CD4-positive, alpha-beta T cell treated with Interleukin-17A for 1 hour (primary cell): Measurements from ENCODE around the gene ACTN1.
"Not testable (repeated sequence)": the region's sequence is repeated elsewhere in the genome, so short reads cannot be mapped to it uniquely, and the experiment has no call there.

Experiments
- DNase-seq: peaks from one replicate; pipeline ENCODE4 v3.0.0-alpha.2; 2020

ACTN1 gene

DNA sequence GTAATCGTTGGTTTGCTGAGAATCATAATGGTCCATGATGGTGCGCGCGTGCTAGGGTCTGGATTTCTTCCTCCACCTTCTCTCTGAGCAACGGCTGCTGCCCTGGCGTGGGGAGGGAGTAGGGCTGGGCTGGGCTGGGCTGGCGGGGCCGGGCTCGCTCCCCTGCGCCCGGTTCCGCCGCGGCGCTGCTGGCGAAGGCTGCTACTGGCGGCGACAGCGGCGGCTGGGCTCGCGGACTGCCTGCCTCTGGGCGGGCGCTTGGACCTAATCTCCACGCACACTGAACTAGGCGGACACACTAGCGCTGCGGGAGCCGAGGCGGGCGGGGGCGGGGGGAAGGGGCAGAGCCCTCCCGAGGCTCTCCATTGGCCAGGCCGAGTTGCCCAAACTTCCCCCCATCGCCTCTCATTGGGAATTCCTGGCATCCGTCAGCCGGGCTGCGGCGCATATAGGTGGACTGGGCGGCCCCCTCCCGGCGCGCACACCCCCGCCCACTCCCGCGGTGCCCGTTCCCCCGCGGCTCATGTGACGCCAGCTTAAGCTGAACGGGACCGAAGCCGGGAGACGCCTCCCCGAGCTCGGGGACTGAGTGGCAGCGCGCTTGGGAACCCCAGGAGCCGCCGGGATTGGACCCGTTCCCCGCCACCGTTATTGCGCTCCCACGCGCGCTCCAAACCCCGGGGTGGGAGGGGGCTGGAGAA is at the start of gene ACTN1:
Gene ACTN1, minus strand, starts transcription at position 282 of the 701 bp plus-strand sequence. Its CDS starts 246 bp downstream, at position 36.
- peak; percentile 73 for DNase-seq

DNA sequence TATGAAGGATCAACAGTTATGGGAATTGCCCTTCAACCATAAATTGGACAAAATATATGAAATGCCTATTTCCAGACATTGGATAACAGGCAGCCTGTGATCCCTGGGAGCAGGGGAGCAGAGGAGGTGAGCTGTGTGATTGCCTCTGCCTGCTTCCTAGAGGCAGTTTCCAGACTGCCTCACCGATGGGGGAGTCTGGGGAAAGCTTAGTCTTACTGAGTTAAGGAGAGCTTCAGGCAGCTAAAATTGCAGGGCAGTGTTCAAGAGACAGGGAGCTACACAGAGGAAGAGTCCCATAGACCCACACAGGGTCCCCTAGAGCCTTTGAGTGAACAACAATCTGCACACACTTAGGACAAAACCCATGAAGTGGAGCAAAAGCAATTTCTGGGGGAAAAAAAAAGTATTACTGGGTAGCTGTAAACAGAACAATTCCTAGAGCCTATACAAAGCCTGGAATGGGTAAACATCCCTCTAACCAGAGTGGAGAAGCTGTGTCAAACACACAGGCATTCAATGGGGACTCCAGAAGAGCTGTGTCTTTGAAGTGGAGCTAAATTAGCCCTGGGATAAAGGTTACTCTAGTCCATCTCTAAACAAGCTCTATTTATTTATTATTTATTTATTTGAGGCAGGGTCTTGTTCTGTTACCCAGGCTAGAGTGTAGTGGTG is 48.3 kb upstream of the ACTN1 start:
- DNase-seq, result no peak

DNA sequence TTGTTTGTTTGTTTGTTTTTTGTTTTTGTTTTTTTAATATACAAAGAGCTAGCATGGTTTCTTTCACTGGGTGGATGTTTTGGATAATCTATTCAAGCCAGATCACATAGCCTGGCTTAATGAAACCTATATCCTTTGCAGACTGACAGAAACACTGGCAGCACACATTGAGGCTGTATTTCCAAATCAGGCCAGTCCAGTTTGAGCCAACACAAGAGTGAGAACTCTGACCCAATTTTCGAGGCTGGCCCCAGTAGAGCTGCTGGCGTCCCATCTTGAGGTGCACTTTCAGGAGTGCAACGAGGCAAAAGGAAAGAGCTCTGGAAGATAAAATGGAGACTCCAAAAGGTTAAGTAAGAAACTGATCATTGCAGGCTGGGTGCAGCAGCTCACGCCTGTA is 43.9 kb upstream of the ACTN1 start:
- DNase-seq, result no peak

DNA sequence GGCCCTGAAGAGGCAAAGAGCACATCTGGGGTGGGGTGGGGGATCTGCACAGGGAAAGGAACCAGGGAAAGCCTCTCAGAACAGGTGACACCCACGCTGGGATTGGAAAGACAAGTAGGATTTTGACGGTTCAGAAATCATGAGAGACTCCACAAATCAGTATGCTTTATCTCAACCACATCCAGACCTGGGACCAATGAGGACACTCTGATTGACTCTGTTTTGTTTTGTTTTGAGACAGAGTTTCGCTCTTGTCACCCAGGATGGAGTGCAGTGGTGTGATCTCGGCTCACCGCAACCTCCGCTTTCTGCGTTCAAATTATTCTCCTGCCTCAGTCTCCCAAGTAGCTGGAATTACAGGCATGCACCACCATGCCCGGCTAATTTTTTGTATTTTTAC is 43.0 kb upstream of the ACTN1 start:
- DNase-seq, result not testable (repeated sequence)

DNA sequence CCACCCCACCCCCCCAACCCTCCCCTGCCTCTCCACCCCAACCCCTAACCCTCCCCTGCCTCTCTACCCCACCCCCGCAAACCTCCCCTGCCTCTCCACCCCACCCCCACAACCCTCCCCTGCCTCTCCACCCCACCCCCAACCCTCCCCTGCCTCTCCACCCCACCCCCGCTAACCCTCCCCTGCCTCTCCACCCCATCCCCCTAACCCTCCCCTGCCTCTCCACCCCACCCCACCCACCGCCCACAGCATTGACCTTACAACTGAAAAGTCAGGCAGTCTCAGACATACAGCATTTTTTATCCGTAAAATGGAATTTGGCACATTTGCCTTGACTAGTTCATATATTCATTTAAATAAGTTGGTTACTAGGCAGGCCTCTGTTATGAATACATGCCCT is 38.6 kb upstream of the ACTN1 start:
- no peak for DNase-seq

DNA sequence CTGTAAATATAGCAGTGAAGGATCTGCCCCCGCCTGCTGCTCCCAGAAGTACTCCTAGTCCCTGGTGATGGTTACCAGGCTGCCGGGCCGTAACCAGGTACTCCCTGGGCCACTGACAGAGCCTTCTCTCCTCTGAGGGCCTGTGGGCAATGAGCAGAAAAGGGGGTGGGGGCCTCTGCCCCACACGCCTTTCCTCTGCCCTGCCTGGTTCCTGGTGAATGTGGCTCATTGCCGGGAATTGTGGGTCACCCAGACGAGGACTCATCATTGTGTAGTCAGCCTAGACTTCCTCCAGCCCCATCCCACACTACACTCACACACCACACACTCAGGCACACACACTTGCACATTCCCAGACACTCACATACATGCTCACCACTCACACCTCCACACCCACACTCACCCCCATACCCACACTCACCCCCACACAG is 35.7 kb upstream of the ACTN1 start:
- DNase-seq, result no peak

DNA sequence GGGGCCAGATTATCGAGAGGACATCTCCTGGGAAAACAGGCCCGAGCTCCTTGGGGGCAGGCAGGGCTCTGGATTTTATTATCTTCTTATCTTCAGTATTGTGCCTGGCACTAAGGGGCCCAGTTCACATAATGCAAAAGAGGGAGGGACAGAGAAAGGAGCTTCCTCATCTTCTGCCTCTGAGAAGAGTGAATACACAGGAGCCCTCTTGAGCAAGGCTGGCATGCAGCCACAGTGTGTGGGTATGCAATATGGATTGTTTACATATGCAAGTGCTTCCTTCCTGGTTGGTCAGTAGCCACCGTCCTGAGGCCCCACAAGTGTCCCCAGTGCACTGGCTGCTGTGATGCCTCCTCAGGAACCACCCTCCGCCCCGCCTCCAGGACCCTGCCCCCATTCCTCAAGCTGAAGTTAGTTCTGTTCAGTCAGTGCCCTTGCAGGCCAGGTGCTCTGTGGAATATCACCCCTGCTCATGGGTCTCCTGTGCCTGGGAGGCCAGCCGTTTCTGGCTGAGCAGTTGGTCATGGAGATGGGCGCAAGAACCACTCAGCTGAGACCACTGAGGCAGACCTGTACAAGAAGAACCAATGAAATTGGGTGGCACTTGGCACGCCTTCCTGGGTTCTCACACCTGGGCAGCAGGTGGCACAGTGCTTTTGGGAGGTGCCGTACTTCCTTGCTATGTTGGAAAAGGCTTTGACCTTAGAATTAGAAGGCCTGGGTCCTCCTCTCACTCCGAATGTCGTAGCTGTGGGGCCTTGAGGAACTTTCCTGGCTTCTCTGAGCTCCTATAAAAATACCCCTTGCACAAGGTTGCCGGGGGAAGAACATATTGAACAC is 35.1 kb upstream of the ACTN1 start:
- peak; percentile 8 for DNase-seq

DNA sequence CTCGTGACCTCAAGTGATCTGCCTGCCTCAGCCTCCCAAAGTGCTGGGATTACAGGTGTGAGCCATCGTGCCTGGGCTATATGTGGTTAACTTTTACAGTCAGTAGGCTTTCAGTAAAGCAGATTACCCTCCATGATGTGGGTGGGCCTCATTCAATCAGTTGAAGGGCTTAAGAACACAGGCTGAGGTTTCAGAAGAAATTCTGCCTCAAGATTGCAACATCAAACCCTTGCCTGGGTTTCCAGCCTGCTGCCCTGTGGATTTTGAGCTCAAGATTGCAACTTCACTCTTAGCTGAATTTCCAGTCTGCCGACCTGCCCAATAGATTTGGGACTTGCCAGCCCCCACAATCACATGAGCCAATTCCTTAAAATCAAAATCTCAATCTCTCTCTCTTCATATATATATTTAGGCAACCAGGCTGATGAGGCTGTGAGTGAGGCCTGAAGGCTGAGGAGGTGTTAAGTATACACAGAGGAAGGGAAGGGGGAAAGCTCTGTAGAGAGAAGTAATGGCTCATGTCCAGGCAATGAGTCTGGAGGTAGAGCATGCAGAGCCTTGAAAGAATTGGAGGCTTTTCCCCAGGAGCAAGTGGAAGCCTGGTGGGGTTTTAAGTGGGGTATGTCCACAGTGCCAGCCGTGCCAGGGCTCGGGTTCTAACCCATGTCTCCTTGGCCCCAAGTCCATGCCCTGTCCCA is 33.3 kb upstream of the ACTN1 start:
- DNase-seq, result no peak

DNA sequence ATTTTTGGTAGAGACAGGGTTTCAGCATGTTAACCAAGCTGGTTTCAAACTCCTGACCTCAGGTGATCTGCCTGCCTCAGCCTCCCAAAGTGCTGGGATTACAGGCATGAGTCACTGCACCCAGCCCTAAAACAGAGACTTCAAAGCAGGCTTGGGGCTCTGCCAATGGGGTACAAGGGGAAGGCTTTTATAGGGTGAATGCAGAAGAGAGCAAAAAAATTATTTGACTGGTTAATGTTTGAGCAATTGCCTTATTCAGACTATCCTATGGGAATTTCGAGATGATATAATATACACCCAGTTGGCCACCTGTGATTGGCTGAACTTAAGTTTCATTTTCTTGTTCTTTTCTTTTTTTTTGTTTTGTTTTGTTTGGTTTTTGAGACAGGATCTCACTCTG is 31.5 kb upstream of the ACTN1 start:
- DNase-seq, result no peak

DNA sequence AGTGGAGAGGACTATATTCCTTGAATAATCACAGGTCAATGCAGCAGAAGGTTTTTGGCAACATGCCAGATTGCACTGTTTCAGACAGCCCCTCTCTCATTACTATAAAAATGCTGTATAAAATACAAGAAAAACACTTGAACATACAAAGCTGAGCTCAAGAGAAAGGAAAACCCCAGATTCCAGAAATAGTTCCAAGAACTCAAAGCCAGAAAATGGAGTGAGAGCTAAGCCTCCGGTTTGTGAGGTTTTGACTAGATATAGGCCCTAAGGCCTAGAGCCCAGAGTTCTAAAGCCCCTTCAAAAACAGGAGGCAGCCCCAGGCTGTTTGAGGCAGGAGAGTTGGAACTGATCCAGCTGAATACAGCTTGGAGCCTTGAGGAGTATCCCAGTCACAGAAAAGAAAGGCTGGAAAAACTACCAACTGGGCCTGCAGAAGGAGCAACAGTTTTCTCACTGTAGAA is 29.4 kb upstream of the ACTN1 start:
- no peak for DNase-seq

DNA sequence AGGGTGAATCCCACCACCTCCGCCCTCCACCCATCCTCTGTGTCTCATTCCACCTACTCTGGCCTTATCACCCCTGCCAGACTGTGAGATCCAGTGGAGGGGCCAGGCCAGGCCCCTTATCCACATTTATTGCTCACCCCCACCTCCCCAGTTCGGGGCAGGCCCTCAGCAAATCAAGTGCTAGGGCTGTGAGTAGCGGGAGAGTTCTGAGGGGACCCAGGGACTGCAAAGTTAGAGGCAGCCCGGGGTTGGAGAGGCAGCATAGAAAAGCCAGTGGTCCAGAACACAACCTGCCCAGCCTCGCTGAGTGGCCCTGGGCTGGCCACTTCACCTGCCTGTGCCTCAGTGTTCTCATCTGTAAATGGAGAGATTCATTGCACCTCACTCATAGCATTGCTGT is 27.2 kb upstream of the ACTN1 start:
- DNase-seq, result no peak

DNA sequence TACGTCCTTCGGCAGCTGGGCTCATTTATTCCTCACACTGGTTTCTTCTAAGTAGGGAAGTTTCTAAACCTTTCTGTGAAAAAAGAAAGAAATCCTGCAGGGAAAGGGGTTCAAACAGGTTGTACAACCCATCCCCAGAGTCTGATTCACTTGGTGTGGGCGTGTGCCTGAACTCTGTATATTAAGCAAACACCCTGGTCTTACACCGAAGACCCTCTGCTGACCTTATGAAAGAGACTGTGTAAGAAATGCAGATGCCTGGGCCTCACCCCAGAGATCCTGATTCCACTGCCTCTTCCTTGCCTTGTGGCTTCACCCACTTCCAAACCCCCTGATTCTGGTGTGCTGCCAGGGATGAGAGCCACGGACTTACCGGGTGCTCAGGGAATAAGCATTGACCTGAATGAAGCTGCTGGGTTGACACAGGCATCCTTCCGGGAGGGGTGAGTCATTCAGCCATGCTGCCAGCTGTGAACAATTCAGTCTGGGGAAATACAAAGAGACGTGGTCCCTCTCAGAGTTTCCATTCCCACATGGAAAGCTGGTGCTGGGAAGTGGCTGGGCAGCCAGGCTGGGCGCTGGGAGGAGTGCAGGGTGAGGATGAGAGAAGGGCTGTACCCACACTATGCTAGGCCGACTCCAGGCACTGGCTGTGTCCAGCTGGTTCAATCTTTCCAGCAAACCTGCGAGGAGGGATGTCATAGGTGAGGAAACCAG is 26.5 kb upstream of the ACTN1 start:
- DNase-seq, result no peak

DNA sequence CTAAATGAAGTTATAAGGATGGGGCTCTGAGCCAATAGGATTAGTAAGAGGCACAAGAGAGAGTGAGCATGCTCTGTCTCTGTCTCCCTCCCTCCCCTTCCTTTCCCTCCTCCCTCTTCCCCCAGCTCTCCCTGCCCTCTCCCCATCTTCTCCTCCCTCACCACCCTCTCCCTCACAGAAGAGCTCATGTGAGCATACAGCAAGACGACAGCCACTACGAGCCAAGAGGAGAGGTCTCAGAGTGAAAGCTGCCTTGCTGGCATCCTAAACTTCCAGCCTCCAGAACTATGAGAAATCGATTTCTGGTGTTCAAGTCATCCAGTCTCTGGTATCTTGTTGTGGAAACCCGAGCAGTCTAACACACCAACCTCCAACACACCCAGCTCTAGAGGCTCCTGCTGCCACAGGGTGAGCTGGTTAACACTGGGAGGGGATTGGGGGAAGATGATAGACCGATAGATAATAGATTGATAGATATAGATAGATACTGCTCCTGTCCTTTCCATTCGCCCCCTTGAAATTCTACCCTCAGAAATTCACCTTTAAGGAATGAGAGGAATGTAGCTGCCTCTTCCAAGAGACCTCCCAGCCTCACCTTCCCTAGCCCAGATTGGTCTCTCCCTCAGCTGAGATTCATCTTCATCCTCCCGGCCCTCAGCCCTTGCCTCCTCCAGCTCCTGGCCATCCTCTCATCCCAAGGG is 25.8 kb upstream of the ACTN1 start:
- DNase-seq, result no peak

DNA sequence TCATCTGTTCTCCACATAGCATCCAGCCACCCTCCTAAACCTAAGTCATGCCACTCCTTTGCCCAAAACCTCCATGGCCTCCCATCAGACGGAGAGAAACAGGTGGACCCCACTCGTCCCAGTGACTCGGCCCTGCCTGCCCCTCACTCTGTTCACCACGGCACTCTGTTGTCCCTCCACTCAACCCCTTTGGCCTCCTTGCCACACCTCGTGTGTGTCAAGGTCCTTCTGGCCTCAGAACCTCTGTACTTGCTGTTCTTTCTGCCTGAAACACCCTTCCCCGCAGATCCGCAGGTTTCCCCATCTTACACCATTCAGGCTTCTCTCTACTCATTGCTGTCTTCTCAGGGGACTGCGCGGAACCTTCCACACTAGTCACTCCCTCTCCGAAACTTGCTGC is 24.5 kb upstream of the ACTN1 start:
- no peak for DNase-seq

DNA sequence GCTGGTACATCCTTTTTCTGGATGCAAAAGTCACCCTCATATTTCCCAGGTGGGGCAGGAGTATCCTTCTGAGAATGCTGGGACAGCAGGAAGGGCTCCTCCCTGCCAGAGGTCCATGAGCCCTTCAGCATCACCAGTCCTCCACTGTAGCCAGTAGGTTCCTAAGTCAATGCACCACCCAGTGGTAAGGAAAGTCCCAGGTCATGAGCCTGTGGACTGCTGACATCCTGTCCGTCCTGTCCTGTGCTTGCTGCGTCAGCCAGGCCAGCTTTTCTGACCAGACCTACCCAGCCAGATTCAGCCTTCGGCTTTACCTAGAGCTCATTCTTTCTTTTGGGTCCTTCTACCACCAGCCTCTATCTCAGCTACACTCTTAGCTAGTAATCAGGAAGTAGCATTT is 23.0 kb upstream of the ACTN1 start:
- peak; percentile 18 for DNase-seq

DNA sequence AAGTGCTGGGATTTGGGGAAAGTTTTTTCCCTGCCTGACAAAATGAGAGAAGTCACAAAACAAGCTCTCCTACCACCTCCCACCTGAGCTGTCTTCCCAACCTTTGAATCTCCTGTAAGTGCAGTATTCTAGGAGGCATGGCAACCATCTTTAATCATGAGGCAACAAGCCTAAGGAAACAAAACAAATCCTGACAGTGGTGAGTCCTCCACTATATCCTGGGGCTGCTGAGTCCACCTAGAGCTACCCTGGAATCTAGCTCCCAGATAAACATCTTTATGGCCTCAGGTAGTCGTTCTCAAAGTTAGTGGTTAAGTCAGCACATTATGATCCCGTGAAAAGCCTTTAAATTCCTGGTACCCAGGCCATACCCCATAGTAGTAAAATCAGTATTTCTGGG is 22.3 kb upstream of the ACTN1 start:
- DNase-seq, result no peak

DNA sequence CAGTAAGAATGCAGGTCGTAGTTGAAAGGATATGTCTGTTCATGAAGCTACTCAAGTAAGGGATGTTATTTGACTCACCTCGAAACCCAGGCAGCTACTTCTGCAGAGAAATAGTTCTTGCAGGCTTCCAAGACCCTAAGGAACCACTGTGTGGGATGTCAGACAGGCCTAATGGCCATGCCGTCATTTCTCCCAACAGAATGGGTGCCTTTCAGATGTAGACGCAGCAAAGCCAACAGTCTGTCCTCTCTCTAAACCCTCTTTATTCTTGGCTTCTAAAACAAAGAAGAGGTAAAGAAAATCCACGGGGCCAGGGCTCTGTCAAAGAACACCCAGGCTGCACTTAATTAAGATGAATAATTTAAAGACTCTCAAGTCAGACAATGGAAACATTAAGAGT is 19.0 kb upstream of the ACTN1 start:
- DNase-seq, result no peak

DNA sequence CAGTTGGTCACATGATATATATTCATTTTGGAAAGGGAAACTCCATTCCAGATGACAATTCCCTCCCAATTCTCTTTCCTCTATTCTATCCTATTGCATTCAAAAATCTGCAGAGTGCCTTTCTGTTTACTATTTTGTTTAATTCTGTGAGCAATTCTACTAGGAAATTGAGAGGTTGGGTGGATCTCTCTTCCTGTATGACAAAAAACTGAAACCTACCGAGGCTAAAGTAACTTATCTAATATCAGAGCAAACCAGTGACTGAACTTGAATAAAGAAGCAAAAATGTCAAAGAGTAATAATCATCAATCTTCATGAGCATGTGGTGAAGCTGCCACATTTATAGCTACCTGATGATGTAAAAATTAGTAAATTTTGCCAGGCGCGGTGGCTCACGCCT is 16.6 kb upstream of the ACTN1 start:
- no peak for DNase-seq

DNA sequence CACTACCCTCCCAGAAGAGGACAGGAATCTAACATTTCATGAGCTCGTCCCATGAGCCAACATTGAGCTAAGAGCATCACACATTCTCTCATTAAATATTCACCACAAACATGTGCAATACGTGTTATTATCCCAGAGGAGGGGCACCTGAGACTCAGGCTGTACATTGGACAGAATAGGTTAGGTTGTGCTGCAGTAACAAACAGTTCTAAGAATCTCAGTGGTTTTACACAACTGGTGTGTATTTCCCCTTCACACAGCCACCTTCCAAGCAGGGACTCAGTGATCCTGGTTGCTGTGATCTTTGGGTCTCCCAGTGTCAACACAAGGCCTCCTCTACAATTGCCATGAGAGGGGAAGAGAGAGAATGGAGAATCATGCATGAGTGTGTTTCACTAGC is 15.0 kb upstream of the ACTN1 start:
- DNase-seq, result no peak

DNA sequence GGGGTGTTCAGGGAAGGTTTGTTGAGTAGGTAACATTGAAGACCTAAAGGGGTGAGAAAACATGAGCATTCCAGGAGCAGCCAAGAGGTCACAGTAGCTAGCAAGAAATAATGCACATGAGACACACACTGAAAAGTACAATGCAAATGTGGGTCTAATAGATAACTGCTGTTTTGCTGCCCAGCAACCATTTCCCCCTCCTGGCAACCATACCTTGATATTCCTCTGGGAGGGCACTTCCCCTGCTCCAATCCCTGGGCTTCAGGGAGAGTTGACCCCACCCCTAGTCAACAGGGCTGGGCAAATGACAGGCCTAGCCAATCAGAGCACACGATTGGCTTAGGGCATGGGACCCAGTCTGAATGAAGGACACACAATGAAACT is 8.5 kb upstream of the ACTN1 start:
- no peak for DNase-seq

DNA sequence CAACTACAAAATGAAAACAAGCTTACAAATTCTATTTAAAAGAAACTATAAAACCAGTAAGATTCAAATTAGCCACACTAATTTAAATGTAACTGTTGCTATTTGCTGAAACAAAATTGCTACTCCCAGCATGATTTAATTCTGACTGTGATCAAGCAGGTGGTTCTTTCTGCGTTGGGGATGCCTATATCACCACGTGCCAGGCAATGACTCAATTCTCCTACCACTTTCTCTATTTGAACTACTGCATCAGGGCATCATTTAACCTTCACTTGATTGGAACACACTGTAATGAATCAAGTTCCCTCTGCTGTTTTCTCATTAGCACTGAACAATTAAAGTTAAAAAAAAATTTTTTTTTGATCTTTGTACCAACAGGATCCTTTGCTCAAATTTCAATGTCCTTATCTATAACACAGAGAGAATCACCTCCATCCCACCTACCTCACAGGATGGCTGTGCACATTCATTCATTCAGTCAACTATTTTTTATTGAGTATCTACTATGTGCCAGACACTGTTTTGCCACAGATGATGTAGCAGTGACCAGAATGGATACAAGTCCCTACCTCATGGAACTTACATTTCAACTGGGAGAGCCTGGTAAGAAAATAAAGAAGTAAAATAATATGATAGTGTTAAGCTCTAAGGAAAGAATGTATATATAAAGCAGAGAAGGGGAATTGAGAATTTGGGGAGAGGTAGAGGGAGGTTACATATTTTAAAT is 8.0 kb upstream of the ACTN1 start:
- no peak for DNase-seq
